ENCODE data around the gene EPHB3. TPM values are rescaled to one million over a fixed set of nuclear protein-coding genes. Genes with fewer than 3 reads are reported as not detected.

EPHB3 gene
- total RNA-seq, 1 donor from 2014 or later, result 1.6 TPM

- ATAC-seq (no peak), DNase-seq (no peak)
- intact Hi-C loops (cut with micrococcal nuclease), result loop anchor here (10.0 kb wide), 1 partner anchor 167 kb away; the partner anchor contains the start of gene THPO
These were observed 19.6 kb upstream of the EPHB3 start for GRCh38 chr3:184541886-184542562.

GRCh38 chr3:184542577-184542976, 19.0 kb upstream of the EPHB3 start:
- ATAC-seq (no peak), DNase-seq (no peak)
- intact Hi-C loops (cut with micrococcal nuclease), result loop anchor here (10.0 kb wide), 1 partner anchor 168 kb away; the partner anchor contains the start of gene THPO

GRCh38 chr3:184543256-184543655, 18.3 kb upstream of the EPHB3 start:
- ATAC-seq (no peak), DNase-seq (no peak)
- intact Hi-C loops (cut with micrococcal nuclease), result loop anchor here (10.0 kb wide), 1 partner anchor 168 kb away; the partner anchor contains the start of gene THPO

GRCh38 chr3:184543843-184544512, 17.6 kb upstream of the EPHB3 start:
- intact Hi-C loops (cut with micrococcal nuclease), result loop anchor here (10.0 kb wide), 1 partner anchor 169 kb away; the partner anchor contains the start of gene THPO
- DNase-seq (no peak), ATAC-seq (peak; percentile 79)

DNA sequence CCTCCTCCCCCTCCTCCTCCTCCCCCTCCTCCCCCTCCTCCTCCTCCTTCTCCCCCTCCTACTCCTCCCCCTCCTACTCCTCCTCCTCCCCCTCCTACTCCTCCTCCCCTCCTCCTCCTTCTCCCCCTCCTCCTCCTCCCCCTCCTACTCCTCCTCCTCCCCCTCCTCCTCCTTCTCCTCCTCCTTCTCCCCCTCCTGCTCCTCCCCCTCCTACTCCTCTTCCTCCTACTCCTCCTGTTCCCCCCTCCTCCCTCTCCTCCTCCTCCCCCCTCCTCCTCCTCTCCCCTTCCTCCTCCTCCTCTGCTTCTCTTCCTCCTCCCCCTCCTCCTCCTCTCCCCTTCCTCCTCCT, 17.1 kb upstream of the EPHB3 start:
- intact Hi-C loops (cut with micrococcal nuclease), result loop anchor here (10.0 kb wide), 1 partner anchor 170 kb away; the partner anchor contains the start of gene THPO

GRCh38 chr3:184545769-184546168, 15.8 kb upstream of the EPHB3 start:
- ATAC-seq, result no peak

More for the DNA sequence above, 17.1 kb upstream of the EPHB3 start:
- DNase-seq (no peak), ATAC-seq (no peak)

DNA sequence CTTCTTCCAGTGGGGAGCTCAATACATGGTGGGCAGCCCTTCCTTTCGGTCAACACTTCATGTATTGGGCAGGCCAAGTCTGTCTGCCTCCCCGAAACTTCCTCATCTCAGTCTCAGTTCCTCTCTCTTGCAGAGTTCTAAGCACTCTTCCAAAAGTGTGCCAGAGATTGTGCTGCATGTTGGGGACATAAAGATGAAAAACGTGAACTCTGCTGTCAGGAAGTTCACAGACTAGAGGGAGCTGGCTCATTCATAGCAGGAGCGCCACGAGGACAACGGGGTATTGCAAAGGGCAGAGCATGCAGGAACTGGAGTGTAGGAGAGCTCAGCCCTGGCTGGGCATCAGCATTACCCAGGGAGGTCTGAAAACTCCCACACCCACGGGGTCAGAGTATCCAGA, 15.3 kb upstream of the EPHB3 start:
- intact Hi-C loops (cut with micrococcal nuclease), result loop anchor here (10.0 kb wide), 1 partner anchor 171 kb away; the partner anchor contains the start of gene THPO
- peak; percentile 49 for DNase-seq

More at GRCh38 chr3:184545769-184546168, 15.8 kb upstream of the EPHB3 start:
- intact Hi-C loops (cut with micrococcal nuclease), result loop anchor here (10.0 kb wide), 1 partner anchor 171 kb away; the partner anchor contains the start of gene THPO
- DNase-seq, result no peak

GRCh38 chr3:184549796-184550577, 11.6 kb upstream of the EPHB3 start:
- no peak for DNase-seq
- ATAC-seq, result peak; percentile 32
- intact Hi-C loops (cut with micrococcal nuclease), result loop anchor here (10.0 kb wide), 1 partner anchor 175 kb away; the partner anchor contains the start of gene THPO

More for the DNA sequence above, 15.3 kb upstream of the EPHB3 start:
- ATAC-seq, result peak; percentile 56

- intact Hi-C loops (cut with micrococcal nuclease), result no loop called here
- DNase-seq (no peak), ATAC-seq (no peak)
These were observed 10.5 kb upstream of the EPHB3 start for GRCh38 chr3:184551103-184551502.

DNA sequence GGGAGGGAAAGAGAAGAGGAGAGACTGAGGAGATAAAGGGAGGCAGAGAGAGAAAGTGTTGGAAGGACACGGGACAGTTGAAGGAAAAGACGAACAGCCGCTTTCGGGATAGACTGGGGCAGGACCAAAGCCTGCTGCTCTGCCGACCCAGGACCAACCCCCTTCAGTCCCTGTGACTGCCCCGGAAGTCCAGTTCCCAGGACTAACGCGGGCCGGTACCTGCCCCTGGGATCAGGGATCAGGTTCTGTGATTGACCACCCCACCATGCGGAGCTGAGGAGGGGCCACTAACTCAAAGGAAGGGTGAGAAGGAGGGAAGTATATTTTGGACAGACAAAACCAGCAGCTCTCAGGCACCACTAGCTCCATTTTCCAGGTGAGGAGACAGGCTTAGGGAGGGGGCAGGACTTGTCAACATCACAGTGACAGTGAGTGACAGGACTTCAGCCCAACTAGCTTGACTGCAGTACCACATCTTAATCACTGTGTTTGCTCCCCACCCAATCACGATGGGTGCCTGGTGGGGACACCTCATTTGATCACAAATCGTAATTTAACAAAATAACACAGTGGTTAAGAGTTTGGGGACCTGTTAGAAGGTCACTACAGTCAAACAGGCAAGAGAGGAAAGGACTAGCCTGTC, 9.8 kb upstream of the EPHB3 start:
- ATAC-seq (no peak), DNase-seq (no peak)
- intact Hi-C loops (cut with micrococcal nuclease), result no loop called here

- intact Hi-C loops (cut with micrococcal nuclease), result no loop called here
- no peak for ATAC-seq
These were observed 9.3 kb upstream of the EPHB3 start for GRCh38 chr3:184552296-184552695.

GRCh38 chr3:184552863-184553262, 8.7 kb upstream of the EPHB3 start:
- no peak for ATAC-seq

More at GRCh38 chr3:184552296-184552695, 9.3 kb upstream of the EPHB3 start:
- no peak for DNase-seq

GRCh38 chr3:184553385-184553784, 8.2 kb upstream of the EPHB3 start:
- DNase-seq (no peak), ATAC-seq (no peak)
- intact Hi-C loops (cut with micrococcal nuclease), result no loop called here

More at GRCh38 chr3:184552863-184553262, 8.7 kb upstream of the EPHB3 start:
- DNase-seq, result no peak
- intact Hi-C loops (cut with micrococcal nuclease), result no loop called here

GRCh38 chr3:184554461-184554860, 7.1 kb upstream of the EPHB3 start:
- intact Hi-C loops (cut with micrococcal nuclease), result no loop called here
- ATAC-seq, result no peak
- no peak for DNase-seq

DNA sequence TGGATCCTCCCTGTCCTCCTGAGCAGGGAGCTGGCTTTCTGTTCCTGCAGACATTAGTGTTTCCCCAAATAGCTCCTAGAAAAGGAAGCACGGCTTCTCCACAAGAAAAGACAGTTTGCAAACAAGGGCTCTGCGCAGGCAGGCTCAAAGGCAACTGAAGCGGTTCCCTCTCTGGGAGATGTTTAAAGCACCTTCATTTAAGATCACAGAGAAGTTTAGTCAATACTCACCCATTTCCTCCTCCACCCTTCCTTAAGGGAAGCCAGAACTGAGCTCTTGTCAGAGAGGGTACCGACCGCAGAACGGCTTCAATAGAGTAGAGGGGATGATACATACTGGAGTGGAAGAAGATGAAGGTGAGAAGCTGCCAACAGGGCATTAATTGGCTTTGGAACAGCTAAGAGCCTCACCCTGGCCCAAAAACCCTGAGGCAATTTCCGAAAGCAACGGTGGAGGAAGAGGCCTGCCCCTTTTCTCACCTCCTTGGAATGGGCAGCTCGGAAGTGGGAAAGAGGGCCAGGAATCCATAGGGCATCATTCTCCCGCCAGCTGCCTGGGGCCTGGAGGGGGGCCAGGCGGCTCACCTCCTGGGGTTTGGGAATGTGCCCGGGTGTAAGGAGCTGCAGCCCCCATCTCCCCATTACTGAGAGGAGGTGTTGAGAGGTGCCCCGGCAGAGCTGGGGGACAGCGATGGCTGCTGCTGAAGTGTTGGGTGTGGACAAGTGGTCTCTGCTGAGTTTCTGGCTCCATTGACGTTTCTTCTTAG, 4.8 kb upstream of the EPHB3 start:
- ATAC-seq, result no peak
- intact Hi-C loops (cut with micrococcal nuclease), result no loop called here
- no peak for DNase-seq

- ATAC-seq, result no peak
- intact Hi-C loops (cut with micrococcal nuclease), result no loop called here
- DNase-seq, result no peak
These were observed 4.1 kb upstream of the EPHB3 start for GRCh38 chr3:184557348-184557950.

GRCh38 chr3:184558726-184559125, 2.9 kb upstream of the EPHB3 start:
- intact Hi-C loops (cut with micrococcal nuclease), result no loop called here
- DNase-seq (no peak), ATAC-seq (no peak)

- intact Hi-C loops (cut with micrococcal nuclease), result no loop called here
- DNase-seq (no peak), ATAC-seq (no peak)
These were observed 2.2 kb upstream of the EPHB3 start for GRCh38 chr3:184559336-184559735.

All from left ventricle myocardium superior (tissue), 1 donor.